Testis (tissue), 2 donors: ENCODE data around the gene BTN1A1.

Source experiments
- CTCF ChIP-seq, 3 experiments: fragments of 450-650 bp in 2 of 3; fragments of 200-600 bp in 1 of 3; sonication (generic) in 1 of 3; IDR thresholded peaks; one replicate each; pipeline ENCODE4 v1.5.1; 2016 to 2019; ENCODE audit warnings: antibody characterized with exemption in 3 of 3, mild to moderate bottlenecking in 2 of 3, moderate library complexity in 1 of 3
- POLR2A ChIP-seq: fragments of 450-650 bp; IDR thresholded peaks from one replicate; pipeline ENCODE4 v1.6.1; 2017; ENCODE audit warnings: antibody characterized with exemption, mild to moderate bottlenecking, moderate library complexity

GRCh38 chr6:26543953-26544352 lies 43.9 kb downstream of the BTN1A1 start:
- TF ChIP-seq CTCF (IDR thresholded peaks at IDR 0.05) (peak in 1 of 3 experiments; percentile 19), POLR2A (no peak)
